Endodermal cell (in vitro differentiated cells): ENCODE data around the gene ANKRD45. TPM values are rescaled to one million over a fixed set of nuclear protein-coding genes. Genes with fewer than 3 reads are reported as not detected.

ENCODE experiments used
- DNase-seq: peaks from one replicate; pipeline ENCODE4 v3.0.0-alpha.2; 2017
- H3K27ac ChIP-seq: 2 replicates; pipeline ENCODE4 v1.5.1; 2013; ENCODE audit warnings: mild to moderate bottlenecking, low read depth, low read length, moderate library complexity
- H3K27me3 ChIP-seq: 2 replicates; pipeline ENCODE4 v1.6.1; 2013; ENCODE audit warnings: mild to moderate bottlenecking, low read length, moderate library complexity; ENCODE audit not compliant: insufficient read depth, control insufficient read depth, poor library complexity, severe bottlenecking
- H3K36me3 ChIP-seq: 2 replicates; pipeline ENCODE4 v1.7.0; 2013; ENCODE audit warnings: mild to moderate bottlenecking, low read length, moderate library complexity; ENCODE audit not compliant: control insufficient read depth, insufficient read depth
- H3K4me1 ChIP-seq: one replicate; pipeline ENCODE4 v1.7.0; 2013; ENCODE audit warnings: low read length; ENCODE audit not compliant: control insufficient read depth, insufficient read depth
- H3K4me3 ChIP-seq: 2 replicates; pipeline ENCODE4 v1.5.1; 2013; ENCODE audit warnings: mild to moderate bottlenecking, low read length, moderate library complexity
- H3K9ac ChIP-seq: 2 replicates; pipeline ENCODE4 v1.6.1; 2013; ENCODE audit warnings: mild to moderate bottlenecking, low read length, moderate library complexity; ENCODE audit not compliant: poor library complexity, severe bottlenecking; ENCODE audit errors: extremely low read depth
- H3K9me3 ChIP-seq: 2 replicates; pipeline ENCODE4 v1.6.1; 2013; ENCODE audit warnings: mild to moderate bottlenecking, low read length, moderate library complexity; ENCODE audit not compliant: control insufficient read depth
- H3K27ac Mint-ChIP-seq: 2 replicates; pipeline ENCODE4 v1.8.0; 2020; ENCODE audit warnings: mixed read lengths
- H3K27me3 Mint-ChIP-seq: 2 replicates; pipeline ENCODE4 v1.8.0; 2021; ENCODE audit warnings: mild to moderate bottlenecking, mixed read lengths; ENCODE audit not compliant: insufficient read depth
- H3K36me3 Mint-ChIP-seq: 2 replicates; pipeline ENCODE4 v1.8.0; 2020; ENCODE audit warnings: low read depth, mixed read lengths
- H3K4me1 Mint-ChIP-seq: 2 replicates; pipeline ENCODE4 v1.8.0; 2020; ENCODE audit warnings: mixed read lengths
- H3K4me3 Mint-ChIP-seq: 2 replicates; pipeline ENCODE4 v1.8.0; 2020; ENCODE audit warnings: mild to moderate bottlenecking, moderate library complexity, mixed read lengths
- H3K9me3 Mint-ChIP-seq: 2 replicates; pipeline ENCODE4 v1.8.0; 2020; ENCODE audit warnings: mild to moderate bottlenecking, mixed read lengths
- CTCF ChIP-seq: fragments of 200-600 bp; sonication (generic); conservative IDR thresholded peaks from 2 replicates; pipeline ENCODE4 v1.5.0; 2021; ENCODE audit warnings: antibody characterized with exemption, mild to moderate bottlenecking
- WGBS, 2 experiments: methylation state at CpG; one replicate each; pipeline versions ENCODE4 v1.1.5 to v1.1.7; 2013; ENCODE audit warnings: missing lambda C conversion rate in 2 of 2, mixed read lengths in 1 of 2; ENCODE audit not compliant: insufficient coverage in 1 of 2, insufficient read length in 1 of 2; 5-methylcytosine and 5-hydroxymethylcytosine counted together
- total RNA-seq, 2 donors: library from RNA; stranded (reverse); fragmentation: NEBNext Ultra II Directional in 1 of 2; extraction: Animal tissue kit (Norgen Biotek cat#: 25700) in 1 of 2; gene quantifications; 2 replicates in 1 of 2; 3 replicates in 1 of 2; pipeline ENCODE4 v1.2.1, GENCODE V29; 2021

Gene ANKRD45
- total RNA-seq, 2 donors from 2014 or later, result 1.5 to 1.9 TPM

- H3K36me3 Mint-ChIP-seq, result peaks cover 4% of the 10 kb centered on the region
- H3K9ac ChIP-seq, result no peak overlapping the region
These were observed 8.4 kb downstream of the ANKRD45 start for GRCh38 chr1:173661271-173661670.

DNA sequence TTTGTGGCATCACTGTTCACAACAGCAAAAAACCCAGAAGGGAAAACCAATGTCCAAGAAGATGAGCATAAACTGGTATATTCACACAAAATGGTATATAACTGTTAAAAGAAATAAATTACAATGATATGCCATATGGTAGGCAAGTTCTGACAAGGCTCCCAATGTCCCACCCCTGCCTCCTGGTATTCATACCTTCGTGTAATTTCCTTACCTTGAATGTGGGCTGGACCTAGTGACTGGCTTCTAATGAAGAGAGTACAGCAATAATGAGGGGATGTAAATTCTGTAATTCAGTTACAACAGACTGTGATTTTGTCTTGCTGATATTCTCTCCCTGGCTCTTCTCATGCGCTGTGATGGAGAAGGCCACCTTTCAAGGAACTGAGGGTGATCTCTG, 9.3 kb downstream of the ANKRD45 start:
- no peak overlapping the region for H3K4me3 ChIP-seq
- WGBS, 2 experiments, result 93% methylated on average over 2 of the region's 2 CpGs; no CpG with 5 or more reads in 1 of the 2 experiments
- no peaks in the 10 kb centered on the region for H3K4me1 ChIP-seq
- Mint-ChIP-seq H3K36me3 (peaks cover 11% of the 10 kb centered on the region), H3K4me1 (no peaks in the 10 kb centered on the region), H3K4me3 (no peak overlapping the region), H3K9me3 (peaks cover 32% of the 10 kb centered on the region), H3K27me3 (no peaks in the 10 kb centered on the region), H3K27ac (no peak overlapping the region)
- DNase-seq, result no peak
- no peak overlapping the region for H3K27ac ChIP-seq
- no peaks in the 10 kb centered on the region for H3K36me3 ChIP-seq
- TF ChIP-seq CTCF, result no peak
- no peak overlapping the region for H3K9ac ChIP-seq
- H3K27me3 ChIP-seq, result no peaks in the 10 kb centered on the region
- H3K9me3 ChIP-seq, result peaks cover 19% of the 10 kb centered on the region

More at GRCh38 chr1:173661271-173661670, 8.4 kb downstream of the ANKRD45 start:
- TF ChIP-seq CTCF, result no peak
- peaks cover 11% of the 10 kb centered on the region for H3K9me3 ChIP-seq
- H3K36me3 ChIP-seq, result no peaks in the 10 kb centered on the region
- H3K4me1 ChIP-seq, result no peaks in the 10 kb centered on the region
- Mint-ChIP-seq H3K27ac (no peak overlapping the region), H3K4me3 (no peak overlapping the region), H3K27me3 (no peaks in the 10 kb centered on the region), H3K9me3 (peaks cover 22% of the 10 kb centered on the region), H3K4me1 (no peaks in the 10 kb centered on the region)
- no peak overlapping the region for H3K4me3 ChIP-seq
- DNase-seq, result no peak
- H3K27ac ChIP-seq, result no peak overlapping the region
- WGBS, 2 experiments, result 93% methylated on average over 1 of the region's 1 CpG; no CpG with 5 or more reads in 1 of the 2 experiments
- H3K27me3 ChIP-seq, result no peaks in the 10 kb centered on the region

- H3K4me3 ChIP-seq, result no peak overlapping the region
- no peak for TF ChIP-seq CTCF
- Mint-ChIP-seq H3K27me3 (peaks cover 3% of the 10 kb centered on the region), H3K36me3 (no peaks in the 10 kb centered on the region), H3K4me3 (no peak overlapping the region), H3K27ac (no peak overlapping the region), H3K9me3 (peaks cover 18% of the 10 kb centered on the region), H3K4me1 (no peaks in the 10 kb centered on the region)
- H3K9ac ChIP-seq, result no peak overlapping the region
- H3K27ac ChIP-seq, result no peak overlapping the region
- H3K9me3 ChIP-seq, result no peaks in the 10 kb centered on the region
- no peaks in the 10 kb centered on the region for H3K36me3 ChIP-seq
- no peaks in the 10 kb centered on the region for H3K4me1 ChIP-seq
- DNase-seq, result no peak
- H3K27me3 ChIP-seq, result no peaks in the 10 kb centered on the region
These were observed 20.6 kb downstream of the ANKRD45 start for GRCh38 chr1:173648880-173649605.
